K562 (cell line): Measurements from ENCODE around the gene TMC1. TPM values are rescaled to one million over a fixed set of nuclear protein-coding genes. Genes with fewer than 3 reads are reported as not detected.
"Not testable (repeated sequence)": the region's sequence is repeated elsewhere in the genome, so short reads cannot be mapped to it uniquely, and the experiment has no call there.

ENCODE experiments used
- ATAC-seq: fragments of 200-7000 bp; cut with Tn5 transposase; 3 replicates; pipeline ENCODE4 v1.9.1; 2020; ENCODE audit warnings: moderate library complexity
- BruUV-seq: library from RNA; stranded (reverse); fragments of 400-500 nt; replicated peaks from 2 replicates; lab custom pipeline; 2021; lab: Mats Ljungman, UMichigan
- CTCF ChIA-PET: fragments of 300-600 bp; formaldehyde crosslinking; extraction: SDS; loops from one replicate; lab custom pipeline; 2021; ENCODE audit warnings: low intra/inter-chr PET ratio; lab: Yijun Ruan, JAX
- POLR2A ChIA-PET: fragments of 300-600, 350-650 bp; sonication (Branson Sonifier 250); formaldehyde crosslinking; extraction: SDS; loops from one replicate; lab custom pipeline; 2021; ENCODE audit warnings: antibody characterized with exemption, inconsistent platforms; lab: Yijun Ruan, JAX
- DNase-seq, 4 experiments: peaks; one replicate each; pipeline versions ENCODE4 v3.0.0 to v3.0.0-alpha.2; 2011 to 2018; ENCODE audit warnings: low spot score in 3 of 4, mixed read lengths in 3 of 4; ENCODE audit errors: extremely low read depth in 1 of 4
- FAIRE-seq: peaks from 2 replicates; lab custom pipeline; 2011; peaks lifted over from hg19 to GRCh38; lab: Jason Lieb, UNC
- H2AFZ ChIP-seq: 2 replicates; pipeline ENCODE4 v1.6.0; 2011; ENCODE audit warnings: low read depth, low read length, control low read depth, inconsistent platforms
- H3K27ac ChIP-seq: fragments of 200-600 bp; 3 replicates; pipeline ENCODE4 v1.8.0; 2011; ENCODE audit warnings: low read depth, mild to moderate bottlenecking, control low read depth, inconsistent platforms, low read length, moderate library complexity, mixed read lengths; ENCODE audit errors: extremely low read depth
- H3K27me3 ChIP-seq, 2 experiments: fragments of 300-600 bp in 1 of 2; 2 replicates in 1 of 2; 3 replicates in 1 of 2; pipeline versions ENCODE4 v1.6.0 to v1.8.0; 2011; ENCODE audit warnings: inconsistent platforms in 2 of 2, low read length in 2 of 2, mild to moderate bottlenecking in 1 of 2, mixed read lengths in 1 of 2, moderate library complexity in 1 of 2; ENCODE audit not compliant: control insufficient read depth in 2 of 2, insufficient read depth in 2 of 2
- H3K36me3 ChIP-seq: fragments of 300-600 bp; 3 replicates; pipeline ENCODE4 v1.8.0; 2011; ENCODE audit warnings: mild to moderate bottlenecking, low read length, inconsistent platforms; ENCODE audit not compliant: control insufficient read depth, insufficient read depth
- H3K4me1 ChIP-seq, 2 experiments: fragments of 200-600 bp in 1 of 2; replicated peaks in 1 of 2; 2 replicates in 1 of 2; 3 replicates in 1 of 2; pipeline versions ENCODE4 v1.5.1 to v1.8.0; 2011; ENCODE audit warnings: inconsistent platforms in 2 of 2, low read length in 2 of 2, mild to moderate bottlenecking in 1 of 2, mixed read lengths in 1 of 2, moderate library complexity in 1 of 2; ENCODE audit not compliant: control insufficient read depth in 2 of 2, insufficient read depth in 2 of 2
- H3K4me2 ChIP-seq: 2 replicates; pipeline ENCODE4 v1.6.1; 2011; ENCODE audit warnings: low read length, control low read depth, inconsistent platforms, mixed read lengths; ENCODE audit not compliant: insufficient read depth
- H3K4me3 ChIP-seq: fragments of 200-600 bp; sonication (generic), shearing (Covaris generic); 2 replicates; pipeline ENCODE4 v1.5.1; 2016; ENCODE audit warnings: control low read depth, inconsistent platforms
- H3K79me2 ChIP-seq: fragments of 200-600 bp; 3 replicates; pipeline ENCODE4 v1.8.0; 2011; ENCODE audit warnings: low read length, inconsistent platforms; ENCODE audit not compliant: control insufficient read depth, insufficient read depth
- H3K9ac ChIP-seq, 2 experiments: 2 replicates each; pipeline versions ENCODE4 v1.6.0 to v1.6.1; 2011; ENCODE audit warnings: low read depth in 2 of 2, low read length in 2 of 2, control low read depth in 1 of 2, inconsistent platforms in 1 of 2, mild to moderate bottlenecking in 1 of 2, mixed read lengths in 1 of 2; ENCODE audit not compliant: insufficient read depth in 1 of 2
- H3K9me1 ChIP-seq: one replicate; pipeline ENCODE4 v1.6.0; 2011; ENCODE audit warnings: inconsistent platforms, mild to moderate bottlenecking, low read length, moderate library complexity; ENCODE audit not compliant: control insufficient read depth, insufficient read depth
- H3K9me3 ChIP-seq: replicated peaks from 2 replicates; pipeline ENCODE4 v1.5.1; 2011; ENCODE audit warnings: low read depth, low read length, inconsistent platforms; ENCODE audit not compliant: control insufficient read depth, insufficient read depth
- H4K20me1 ChIP-seq: replicated peaks from 2 replicates; pipeline ENCODE4 v1.6.1; 2011; ENCODE audit warnings: low read length, inconsistent platforms, mixed read lengths; ENCODE audit not compliant: control insufficient read depth, insufficient read depth
- TFE3 ChIP-seq: fragments of 450-650 bp; formaldehyde crosslinking; IDR thresholded peaks from 2 replicates; pipeline ENCODE4 v1.4.0; 2020; ENCODE audit warnings: mild to moderate bottlenecking, mixed read lengths
- THRB ChIP-seq: fragments of 450-650 bp; formaldehyde crosslinking; conservative IDR thresholded peaks from 2 replicates; pipeline ENCODE4 v1.4.0; 2022; ENCODE audit warnings: mild to moderate bottlenecking, missing genetic modification characterization
- WGBS: fragments of 100-300 bp; shearing (Covaris generic); methylation state at CpG from one replicate; pipeline ENCODE4 v1.1.6; 2016; ENCODE audit warnings: low coverage, mixed read lengths; ENCODE audit not compliant: insufficient coverage; ENCODE audit errors: missing lambda C conversion rate; 5-methylcytosine and 5-hydroxymethylcytosine counted together
- in situ Hi-C: fragments of 300-500 bp; cut with MboI; formaldehyde crosslinking; loops from 4 replicates; pipeline ENCODE4 v1.15.0; 2018; ENCODE audit warnings: inconsistent platforms, mixed read lengths
- intact Hi-C: fragments of 100-400 bp; cut with micrococcal nuclease; formaldehyde crosslinking; loops from 2 replicates; pipeline ENCODE4 v1.14.2; 2022
- polyA plus RNA-seq, 8 experiments: library from polyadenylated mRNA; depleted of rRNA in 4 of 8; stranded (reverse) in 5 of 8; unstranded in 3 of 8; fragments of >200 nt; fragmentation: Nextera tagmentation in 2 of 8; fragmentation: Illumina TruSeq in 1 of 8; extraction: Ambion mirVana in 2 of 8; extraction: Trizol in 1 of 8; gene quantifications; 2 replicates each; pipeline versions ENCODE4 v1.2.1 to v1.2.3, GENCODE V29; 2011 to 2014; ENCODE audit warnings: inconsistent platforms in 1 of 8, missing spikeins in 1 of 8
- total RNA-seq, 7 experiments: library from RNA; depleted of rRNA in 6 of 7; stranded (reverse); fragments of >200 nt in 6 of 7; fragmentation: Illumina TruSeq in 2 of 7; extraction: Trizol in 2 of 7; gene quantifications; 2 replicates each; pipeline versions ENCODE4 v1.2.1 to v1.2.3, GENCODE V29; 2011 to 2021; ENCODE audit warnings: low replicate concordance in 1 of 7

The TMC1 gene
- total and polyA plus RNA-seq, 9 of the 15 experiments (the other 6 are each of a cell fraction or from before 2014, with no cell fraction given), result 0.10 to 0.15 TPM; not detected in 7

GRCh38 chr9:72487665-72488064, 33.7 kb upstream of the TMC1 start:
- H3K9me3 ChIP-seq, H3K36me3 ChIP-seq, H4K20me1 ChIP-seq, H3K79me2 ChIP-seq, DNase-seq, H2AFZ ChIP-seq, CTCF ChIA-PET, H3K4me1 ChIP-seq, H3K27me3 ChIP-seq: not testable (repeated sequence)
- 37% methylated on average over 4 of the region's 4 CpGs for WGBS
- peak; percentile 60 for TF ChIP-seq TFE3
- TF ChIP-seq, all 486 proteins: peak for 1; not testable (repeated sequence) for 485
- H3K9ac ChIP-seq, BruUV-seq, H3K4me2 ChIP-seq, H3K27ac ChIP-seq, intact Hi-C loops, H3K4me3 ChIP-seq, H3K9me1 ChIP-seq, FAIRE-seq, ATAC-seq, in situ Hi-C loops, POLR2A ChIA-PET: not testable (repeated sequence)

GRCh38 chr9:72489986-72490385, 31.4 kb upstream of the TMC1 start:
- DNase-seq, result no peak
- ChIA-PET CTCF (no interaction called here), POLR2A (interaction anchor here (0.8 kb wide), 1 partner anchor 10 kb away, joined by 4 read pairs; no protein-coding TSS in a partner anchor)
- H3K4me3 ChIP-seq, result no peak overlapping the region
- WGBS, result 0% methylated on average over 1 of the region's 1 CpG
- no peak overlapping the region for H3K9ac ChIP-seq
- no peak overlapping the region for H3K27ac ChIP-seq
- no peaks in the 10 kb centered on the region for H3K36me3 ChIP-seq
- ATAC-seq, result no peak
- no TSS peak for BruUV-seq
- no peaks in the 10 kb centered on the region for H3K9me3 ChIP-seq
- no peak overlapping the region for H2AFZ ChIP-seq
- no peaks in the 10 kb centered on the region for H3K9me1 ChIP-seq
- no peaks in the 10 kb centered on the region for H3K79me2 ChIP-seq
- in situ Hi-C loops (no loop called here), intact Hi-C loops (loop anchor here (10.0 kb wide), 1 partner anchor 125 kb away; the partner anchor contains the start of gene ZFAND5)
- H4K20me1 ChIP-seq, result no peaks in the 10 kb centered on the region
- no peaks in the 10 kb centered on the region for H3K27me3 ChIP-seq
- no peak overlapping the region for H3K4me2 ChIP-seq
- peaks cover 0 to 5% of the 10 kb centered on the region in 2 experiments; a peak in 3 of 5 replicates for H3K4me1 ChIP-seq
- FAIRE-seq, result no peak
- no peak for TF ChIP-seq THRB (CRISPR knock-in tag)
